Measurements from ENCODE around the gene OR2A14.
"Not testable (repeated sequence)": the region's sequence is repeated elsewhere in the genome, so short reads cannot be mapped to it uniquely, and the experiment has no call there.

OR2A14 gene

GRCh38 chr7:144164784-144165183 is 41.8 kb downstream of the OR2A14 start:
- no peak for DNase-seq

DNA sequence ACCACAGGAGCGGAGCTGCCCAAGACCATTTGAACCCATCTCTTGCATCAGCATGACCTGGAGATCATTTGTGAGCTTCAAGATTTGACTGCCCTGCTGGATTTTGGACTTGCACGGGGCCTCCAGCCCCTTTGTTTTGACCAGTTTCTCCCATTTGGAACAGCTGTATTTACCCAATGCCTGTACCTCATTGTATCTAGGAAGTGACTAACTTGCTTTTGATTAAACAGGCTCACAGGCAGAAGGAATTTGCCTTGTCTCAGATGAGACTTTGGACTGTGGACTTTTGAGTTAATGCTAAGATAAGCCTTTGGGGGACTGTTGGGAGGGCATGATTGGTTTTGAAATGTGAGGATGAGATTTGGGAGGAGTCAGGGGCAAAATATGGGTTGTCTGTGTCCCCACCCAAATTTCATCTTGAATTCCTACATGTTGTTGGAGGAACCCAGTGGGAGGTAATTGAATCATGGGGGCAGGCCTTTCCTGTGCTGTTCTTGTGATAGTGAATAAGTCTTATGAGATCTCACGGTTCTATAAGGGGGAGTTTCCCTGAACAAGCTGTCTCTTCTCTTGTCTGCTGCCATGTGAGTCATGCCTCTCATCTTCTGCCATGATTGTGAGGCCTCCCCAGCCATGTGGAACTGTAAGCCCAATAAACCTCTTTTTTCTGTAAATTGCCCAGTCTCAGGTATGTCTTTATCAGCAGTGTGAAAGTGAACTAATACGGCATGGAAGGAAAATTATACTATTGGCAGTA is 48.8 kb downstream of the OR2A14 start:
- not testable (repeated sequence) for DNase-seq

- no peak for DNase-seq
Observed at GRCh38 chr7:144174613-144175012, 51.6 kb downstream of the OR2A14 start.

- DNase-seq, result not testable (repeated sequence)
Observed at GRCh38 chr7:144178380-144179164, 55.6 kb downstream of the OR2A14 start.

DNA sequence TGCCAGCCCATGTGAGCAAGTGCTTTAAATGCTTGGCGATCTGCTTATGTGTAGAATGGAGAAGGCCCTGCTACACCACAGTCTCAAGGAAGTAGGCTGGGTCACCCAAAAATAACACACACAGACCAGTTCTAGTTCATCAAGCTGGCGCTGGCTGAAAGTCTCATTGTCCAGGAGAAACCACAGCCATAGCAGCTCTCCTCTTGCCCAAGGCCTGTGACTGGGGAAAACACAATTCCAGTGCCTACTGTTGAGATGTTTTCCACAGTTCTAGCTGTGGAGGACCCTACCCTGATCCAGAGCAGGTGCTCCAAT is 56.1 kb downstream of the OR2A14 start:
- DNase-seq, result not testable (repeated sequence)
